DMS153 treated with DMSO at 0.1 percent for 48 hours (cell line): Measurements from ENCODE around the gene ZBTB12.
"Not testable (repeated sequence)": the region's sequence is repeated elsewhere in the genome, so short reads cannot be mapped to it uniquely, and the experiment has no call there.

Experiments used
- DNase-seq: peaks from one replicate; lab custom pipeline; 2025; ENCODE audit not compliant: unreplicated experiment; lab: John Stamatoyannopoulos, UW

ZBTB12 gene

DNA sequence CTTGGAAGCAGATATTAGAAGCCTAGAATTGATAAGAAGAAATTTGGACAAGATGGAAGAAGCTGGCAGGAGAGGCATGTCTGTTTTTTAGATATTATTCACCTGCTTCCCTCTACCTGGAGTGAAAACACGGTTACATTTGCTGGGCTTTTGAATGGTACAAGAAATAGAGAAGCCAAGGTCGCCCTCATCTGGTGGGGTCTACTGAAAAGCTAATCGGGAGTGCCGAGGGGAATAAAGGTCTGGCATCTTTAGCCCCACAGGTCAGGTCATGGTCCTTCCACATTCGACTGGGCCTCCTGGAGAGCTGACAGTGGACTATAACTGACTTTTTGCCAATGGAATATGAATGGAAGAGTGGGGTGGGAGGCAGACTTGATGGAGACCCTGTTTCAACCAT, 21.1 kb upstream of the ZBTB12 start:
- DNase-seq, result no peak

DNA sequence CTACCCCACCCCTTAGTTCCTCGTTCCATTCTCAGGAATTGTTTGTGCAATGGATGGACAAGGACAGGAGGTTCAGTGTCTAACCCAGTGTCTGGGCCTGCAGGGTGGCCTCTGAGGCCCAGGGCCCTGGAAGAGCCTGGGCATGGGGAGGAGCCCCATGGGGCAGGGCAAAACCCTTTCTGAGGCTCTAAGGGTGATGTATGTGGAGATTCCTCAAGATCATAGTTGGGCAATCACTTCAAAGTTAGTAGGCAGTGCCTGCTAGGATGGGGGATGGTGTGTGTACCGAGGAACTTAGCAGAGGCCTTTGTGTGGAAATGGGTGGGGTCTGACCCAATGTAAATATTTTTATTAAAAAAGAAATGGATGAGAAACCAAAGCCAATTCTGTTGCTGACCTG, 18.9 kb upstream of the ZBTB12 start:
- DNase-seq, result no peak

DNA sequence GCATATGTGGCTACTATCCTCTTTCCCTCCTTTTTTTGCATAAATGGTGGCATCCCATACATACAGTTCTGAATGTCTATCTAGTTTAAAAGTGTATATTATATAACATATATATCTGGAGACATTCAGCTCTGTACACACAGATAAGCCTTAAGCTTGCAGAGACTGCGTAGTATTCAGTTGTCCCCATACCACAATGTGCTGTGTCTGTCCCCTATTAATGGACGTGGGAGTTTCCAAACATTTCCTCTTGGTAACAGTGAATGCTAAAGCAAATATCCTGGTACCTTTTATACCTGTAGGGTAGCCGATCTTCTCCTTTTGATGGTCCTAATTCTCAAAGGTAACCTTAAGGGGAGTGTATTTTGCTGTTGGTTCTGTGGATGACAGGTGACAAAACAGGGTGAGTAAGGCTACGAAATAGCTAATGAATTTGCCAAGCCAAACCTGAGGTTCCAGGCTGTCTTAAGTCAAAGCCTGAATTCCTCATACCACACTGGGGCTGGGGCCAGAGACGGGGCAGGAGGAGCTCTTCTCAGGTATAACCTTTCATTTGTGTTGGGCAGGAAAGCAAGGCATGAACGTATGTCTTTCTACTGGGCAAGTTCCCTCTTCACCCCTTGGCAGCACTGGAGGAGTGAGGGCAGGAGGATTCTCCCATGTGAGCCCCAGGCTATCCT, 17.9 kb upstream of the ZBTB12 start:
- DNase-seq, result no peak

DNA sequence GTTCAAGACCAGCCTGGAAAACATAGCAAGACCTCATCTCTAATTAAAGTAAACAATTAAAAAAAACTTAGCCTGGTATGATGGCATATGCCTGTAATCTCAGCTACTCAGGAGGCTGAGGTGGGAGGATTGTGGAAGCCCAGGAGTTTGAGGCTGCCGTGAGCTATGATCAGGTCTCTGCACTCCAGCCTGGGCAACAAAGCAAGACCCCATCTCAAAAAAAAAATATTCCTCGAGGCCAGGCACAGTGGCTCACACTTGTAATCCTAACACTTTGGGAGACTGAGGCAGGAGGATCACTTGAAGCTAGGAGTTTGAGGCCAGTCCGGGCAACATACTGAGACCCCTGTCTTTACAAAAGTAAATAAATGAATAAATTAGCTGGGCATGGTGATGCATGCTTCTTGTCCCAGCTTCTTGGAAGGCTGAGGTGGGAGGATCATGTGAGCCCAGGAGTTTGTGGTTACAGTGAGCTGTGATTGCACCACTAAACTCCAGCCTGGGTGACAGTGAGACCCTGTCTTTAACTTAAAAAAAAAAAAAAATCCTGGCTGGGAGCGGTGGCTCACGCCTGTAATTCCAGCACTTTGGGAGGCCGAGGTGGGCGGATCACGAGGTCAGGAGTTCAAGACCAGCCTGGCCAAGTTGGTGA, 16.3 kb upstream of the ZBTB12 start:
- DNase-seq, result no peak

DNA sequence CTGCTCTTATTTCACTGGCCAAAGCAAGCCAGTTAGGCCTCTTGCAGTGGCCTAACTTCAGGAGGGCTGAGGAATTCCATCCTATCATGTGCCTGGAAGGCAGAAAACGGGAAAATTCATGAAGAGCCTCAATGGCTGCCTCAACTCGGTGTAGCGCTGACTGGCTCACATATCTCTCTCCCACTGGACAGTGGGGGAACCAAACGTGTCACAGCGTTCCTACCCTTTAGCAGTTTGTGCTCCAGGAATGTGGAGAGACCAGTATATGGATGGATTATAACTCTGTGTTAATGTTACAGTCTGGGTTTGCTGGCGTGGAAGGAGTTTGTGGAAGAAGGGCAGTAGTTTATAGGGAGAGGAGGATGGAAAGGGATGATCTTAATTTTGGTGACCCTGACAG, 13.9 kb upstream of the ZBTB12 start:
- no peak for DNase-seq

DNA sequence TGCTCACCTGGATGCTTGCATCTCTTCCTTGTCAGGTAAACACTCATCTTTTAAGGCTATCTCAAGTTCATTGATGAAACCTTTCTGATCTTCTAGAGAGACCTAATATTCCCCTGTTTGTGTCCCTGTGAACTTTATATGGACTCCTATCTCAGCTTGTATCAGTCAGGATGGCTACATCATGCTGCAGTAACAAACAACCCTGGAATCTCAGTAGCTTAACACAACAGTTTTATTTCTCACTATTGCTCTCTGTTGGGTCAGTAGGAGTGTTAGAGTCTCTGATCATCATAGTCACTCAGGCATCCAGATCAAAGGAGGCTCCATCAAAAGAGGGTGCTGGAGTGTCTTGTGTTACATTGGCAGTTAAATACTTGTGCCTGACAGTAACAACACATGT, 13.5 kb upstream of the ZBTB12 start:
- no peak for DNase-seq

DNA sequence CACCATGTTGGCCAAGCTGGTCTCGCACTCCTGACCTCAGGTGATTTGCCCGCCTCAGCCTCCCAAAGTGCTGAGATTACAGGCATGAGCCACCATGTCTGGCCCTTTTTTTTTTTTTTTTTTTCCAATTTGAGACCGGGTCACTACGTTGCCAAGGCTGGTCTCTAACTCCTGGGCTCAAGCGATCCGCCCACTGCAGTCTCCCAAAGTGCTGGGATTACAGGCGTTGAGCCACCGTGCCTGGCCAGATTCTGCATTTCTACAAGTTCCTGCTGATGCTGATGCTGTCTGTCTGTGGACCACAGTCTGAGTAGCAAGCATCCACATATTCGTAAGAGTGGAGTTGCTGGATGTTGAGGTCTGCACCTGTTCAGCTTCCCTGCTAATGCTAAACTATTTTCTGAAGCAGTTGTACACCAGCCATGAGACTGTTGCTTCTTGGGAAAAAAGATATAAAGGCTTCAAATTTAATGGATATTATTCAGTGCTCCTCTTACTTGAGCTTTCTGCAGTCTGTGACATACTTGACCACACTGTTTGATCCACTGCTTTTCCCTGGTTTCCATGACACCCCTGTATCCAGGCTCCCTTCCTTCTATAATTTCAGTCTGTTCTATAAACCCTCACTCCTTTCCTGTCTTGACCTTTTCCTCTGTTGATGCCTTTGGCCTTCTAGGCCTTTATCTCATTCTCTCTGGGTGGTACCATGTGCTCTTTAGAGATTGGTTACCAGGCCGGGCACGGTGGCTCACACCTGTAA, 10.1 kb upstream of the ZBTB12 start:
- DNase-seq, result no peak

DNA sequence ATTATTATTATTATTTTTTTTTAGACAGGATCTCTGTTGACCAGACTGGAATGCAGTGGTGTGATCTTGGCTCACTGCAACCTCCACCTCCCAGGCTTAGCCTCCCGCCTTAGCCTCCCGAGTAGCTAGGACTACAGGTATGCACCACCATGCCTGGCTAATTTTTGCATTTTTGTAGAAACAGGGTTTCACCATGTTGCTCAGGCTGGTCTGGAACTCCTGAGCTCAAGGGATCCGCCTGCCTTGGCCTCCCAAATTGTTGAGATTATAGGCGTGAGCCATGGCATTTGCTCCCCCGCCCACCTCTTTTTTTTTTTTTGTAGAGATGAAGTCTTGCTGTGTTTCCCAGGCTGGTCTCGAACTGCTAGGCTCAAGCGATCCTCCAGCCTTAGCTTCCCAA, 7.4 kb upstream of the ZBTB12 start:
- DNase-seq, result not testable (repeated sequence)

DNA sequence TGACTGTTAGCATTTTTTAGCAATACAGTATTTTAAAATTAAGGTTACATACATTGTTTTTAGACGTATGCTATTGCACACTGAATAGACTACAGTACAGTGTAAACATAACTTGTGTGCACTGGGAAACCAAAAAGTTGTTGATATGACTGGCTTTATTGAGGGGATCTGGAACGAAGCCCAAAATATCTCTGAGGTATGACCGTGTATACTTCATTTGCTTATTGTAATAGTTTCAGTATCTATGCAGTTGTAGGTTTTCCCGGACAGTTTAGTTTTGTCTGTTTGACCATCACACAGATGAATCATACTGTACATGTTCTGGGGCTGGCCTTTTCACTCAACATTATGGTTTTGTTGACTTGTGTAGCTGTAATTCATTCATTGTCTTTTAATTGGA, 6.9 kb upstream of the ZBTB12 start:
- DNase-seq, result no peak

DNA sequence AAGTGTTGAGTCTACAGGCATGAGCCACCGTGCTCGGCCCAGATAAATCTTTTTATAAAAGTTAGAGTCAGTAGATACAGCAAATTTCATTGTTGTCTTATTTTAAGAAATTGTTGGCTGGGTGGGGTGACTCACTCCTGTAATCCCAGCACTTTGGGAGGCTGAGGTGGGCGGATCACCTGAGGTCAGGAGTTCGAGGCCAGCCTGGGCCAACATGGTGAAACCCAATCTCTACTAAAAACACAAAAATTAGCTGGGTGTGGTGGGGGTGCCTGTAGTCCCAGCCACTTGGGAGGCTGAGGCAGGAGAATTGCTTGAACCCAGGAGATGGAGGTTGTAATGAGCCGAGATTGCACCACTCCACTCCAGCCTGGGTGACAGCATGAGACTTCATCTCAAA, 6.4 kb upstream of the ZBTB12 start:
- DNase-seq, result not testable (repeated sequence)

DNA sequence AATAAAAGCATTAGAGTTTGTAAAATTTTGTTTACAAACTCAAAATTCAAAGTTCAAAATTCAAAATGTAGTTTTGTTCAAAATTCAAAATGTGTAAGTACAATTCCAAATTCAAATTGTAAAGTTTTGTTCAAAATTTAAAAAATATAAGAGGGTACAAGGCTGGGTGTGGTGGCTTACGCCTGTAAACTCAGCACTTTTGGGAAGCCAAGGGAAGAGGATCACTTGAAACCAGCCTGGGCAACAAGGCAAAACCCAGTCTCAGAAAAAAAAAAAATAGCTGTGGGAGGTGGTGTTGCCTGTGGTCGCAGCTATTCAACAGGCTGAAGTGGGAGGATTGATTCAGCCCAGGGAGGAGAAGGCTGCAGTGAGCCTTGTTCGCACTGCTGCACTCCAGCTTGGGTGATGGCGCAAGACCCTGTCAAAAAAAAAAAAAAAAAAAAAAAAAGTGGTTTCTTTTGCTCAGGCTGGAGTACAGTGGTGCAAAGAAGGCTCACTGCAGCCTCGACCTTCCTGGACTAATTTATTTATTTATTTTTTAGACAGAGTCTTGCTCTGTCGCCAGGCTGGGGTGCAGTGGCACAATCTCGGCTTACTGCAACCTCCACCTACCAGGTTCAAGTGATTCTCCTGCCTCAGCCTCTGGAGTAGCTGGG, 5.4 kb upstream of the ZBTB12 start:
- DNase-seq, result no peak

DNA sequence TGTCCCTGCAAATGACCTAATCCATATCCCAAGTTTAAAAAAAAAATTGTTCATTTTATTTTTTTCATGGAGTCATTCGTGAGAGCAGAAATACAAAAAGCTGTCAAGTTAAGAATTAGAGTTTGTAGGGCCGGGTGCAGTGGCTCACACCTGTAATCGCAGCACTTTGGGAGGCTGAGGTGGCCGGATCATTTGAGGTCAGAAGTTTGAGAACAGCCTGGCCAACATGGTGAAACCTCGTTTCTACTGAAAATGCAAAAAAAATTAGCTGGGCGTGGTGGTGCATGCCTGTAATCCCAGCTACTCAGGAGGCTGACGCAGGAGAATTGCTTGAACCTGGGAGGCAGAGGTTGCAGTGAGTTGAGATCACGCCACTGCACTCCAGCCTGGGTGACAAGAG, 4.8 kb upstream of the ZBTB12 start:
- not testable (repeated sequence) for DNase-seq

DNA sequence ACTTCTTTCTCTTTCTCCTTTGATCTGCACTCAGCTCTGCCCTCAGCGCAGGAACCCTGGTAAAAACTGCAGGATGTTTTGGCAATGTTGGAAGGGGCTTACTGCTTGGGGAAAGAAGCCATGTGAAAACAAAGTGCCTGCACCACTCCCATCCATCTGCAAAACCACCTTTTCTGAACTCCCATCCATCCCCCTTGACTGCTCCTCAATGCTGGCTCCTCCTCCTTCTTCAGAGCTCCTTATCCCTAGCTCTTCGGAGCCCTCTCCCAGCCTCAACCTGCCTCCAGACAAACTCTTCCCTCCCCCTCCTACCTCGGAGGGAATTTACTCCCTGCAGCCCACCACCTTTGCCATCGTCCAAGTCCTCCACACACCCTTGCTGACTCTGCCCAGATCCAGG, 4.2 kb upstream of the ZBTB12 start:
- no peak for DNase-seq

DNA sequence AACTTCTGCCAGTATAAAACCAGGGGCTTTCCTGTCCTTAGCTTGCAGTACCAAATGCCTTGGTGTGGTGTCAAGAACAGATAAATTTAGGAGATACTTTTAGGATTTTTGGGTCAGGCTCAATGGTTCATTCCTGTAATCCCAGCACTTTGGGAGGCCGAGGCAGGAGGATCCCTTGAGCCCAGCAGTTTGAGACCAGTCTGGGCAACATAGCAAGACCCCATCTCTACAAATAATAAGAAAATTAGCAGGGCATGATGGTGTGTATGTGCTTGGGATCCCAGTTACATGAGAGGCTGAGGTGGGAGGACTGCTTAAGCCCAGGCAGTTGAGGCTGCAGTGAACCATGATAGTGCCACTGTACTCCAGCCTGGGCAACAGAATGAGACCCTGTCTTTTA, 3.2 kb upstream of the ZBTB12 start:
- DNase-seq, result no peak

DNA sequence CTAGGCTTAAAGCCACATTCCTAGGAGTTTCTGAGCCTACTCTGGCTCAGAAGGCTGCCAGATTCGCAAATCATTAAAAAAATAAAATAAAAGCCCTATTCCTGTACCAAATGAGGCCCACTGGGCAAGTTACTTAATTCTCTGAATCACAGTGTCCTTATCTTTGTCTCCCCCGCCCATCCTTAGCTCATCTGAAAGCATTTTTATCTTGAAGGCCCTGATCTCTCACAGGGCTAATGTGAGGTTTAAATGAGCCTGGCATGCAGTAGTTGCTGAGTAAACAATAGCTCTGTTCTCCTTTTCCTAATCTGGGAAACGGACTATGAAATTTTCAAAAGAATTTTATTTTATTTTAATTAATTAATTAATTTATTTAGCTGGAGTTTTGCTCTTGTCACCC, 2.1 kb upstream of the ZBTB12 start:
- DNase-seq, result no peak

DNA sequence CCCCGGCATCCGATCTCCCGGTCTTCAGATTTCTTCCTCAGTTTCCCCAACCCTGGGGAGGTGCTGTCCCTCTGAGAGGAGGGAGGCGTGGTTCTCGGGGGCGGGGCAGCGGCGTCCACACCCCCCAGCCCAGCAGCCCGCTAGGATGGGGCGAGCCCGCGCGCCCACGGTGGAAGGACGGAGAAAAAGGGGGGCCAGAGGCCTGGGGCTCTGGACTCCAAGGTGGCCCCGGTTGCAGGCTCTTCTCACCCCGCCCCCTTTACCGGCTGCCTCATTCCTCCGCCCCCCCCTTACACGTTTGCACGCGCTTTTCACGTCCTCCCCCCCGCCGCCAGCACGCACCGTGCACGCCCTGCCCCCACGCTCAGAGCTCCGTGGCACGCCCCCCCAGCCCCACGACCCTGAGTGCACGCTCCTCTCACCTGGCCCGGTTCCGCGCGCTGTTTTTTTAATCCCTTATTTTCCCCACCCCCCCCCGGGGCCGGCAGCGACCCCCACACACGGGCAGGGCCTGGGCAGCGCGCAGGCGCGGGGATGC, 402 bp downstream of the ZBTB12 start:
- no peak for DNase-seq

DNA sequence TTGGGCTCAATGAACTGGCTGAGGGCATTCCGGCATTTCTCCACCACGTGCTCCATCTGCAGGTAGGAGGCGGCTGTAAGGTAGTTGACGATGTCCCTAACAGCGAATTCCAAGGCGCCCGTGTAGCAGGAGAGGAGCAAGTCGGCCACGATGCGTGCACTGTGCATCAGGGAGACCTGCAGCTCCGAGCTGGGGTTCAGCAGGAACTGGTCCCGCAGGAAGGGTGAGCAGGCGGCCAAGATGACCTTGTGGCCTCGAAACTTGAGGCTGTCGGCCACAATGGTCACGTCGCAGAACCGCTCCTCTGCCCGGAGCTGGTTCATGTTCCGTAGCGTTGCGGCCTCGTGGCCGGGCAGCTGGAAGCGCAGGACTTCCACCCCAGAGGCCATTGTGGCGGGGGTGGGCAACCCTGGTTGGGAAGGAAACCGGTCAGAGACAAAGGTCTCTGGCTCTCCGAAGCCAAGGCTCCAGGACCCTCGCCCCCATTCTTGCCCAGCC, 920 bp downstream of the ZBTB12 start:
- DNase-seq, result no peak

DNA sequence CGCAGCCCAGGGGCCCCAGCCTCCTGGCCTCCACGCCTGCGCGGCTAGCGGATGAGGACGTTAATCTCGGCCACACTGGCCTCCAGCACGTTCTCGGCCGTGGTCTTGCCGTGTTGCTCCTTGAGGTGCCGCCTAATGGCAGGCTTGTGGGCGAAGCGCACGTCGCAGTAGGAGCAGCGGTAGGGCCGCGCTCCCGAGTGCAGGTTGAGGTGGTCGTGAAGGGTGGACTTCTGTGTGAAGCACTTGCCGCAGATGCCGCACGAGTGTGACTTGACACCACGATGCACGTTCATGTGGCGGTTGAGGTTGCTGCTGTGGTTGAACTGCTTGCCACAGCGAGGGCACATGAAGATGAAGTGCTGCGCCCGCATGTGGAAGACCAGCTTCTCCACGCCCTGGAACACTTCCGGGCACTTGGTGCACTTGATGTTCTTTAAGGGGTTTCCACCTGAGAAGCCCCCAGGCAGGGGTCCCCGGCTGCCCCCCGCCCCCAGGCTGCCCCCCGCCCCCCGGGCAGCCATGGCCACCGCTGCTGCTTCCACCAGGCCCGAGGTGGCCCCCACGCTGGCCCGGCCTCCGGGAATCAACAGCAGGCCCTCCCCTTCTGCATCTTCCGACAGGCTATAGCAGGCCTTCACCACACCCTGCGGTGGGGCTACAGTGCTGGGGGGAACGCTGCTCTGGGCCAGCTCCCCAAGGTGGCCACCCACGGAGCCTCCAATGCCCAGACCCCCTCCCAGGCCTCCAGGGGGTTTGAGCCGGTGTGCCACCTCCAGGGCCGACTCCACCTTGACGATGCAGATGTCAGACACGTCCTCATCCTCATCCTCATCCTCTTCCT, 1.8 kb downstream of the ZBTB12 start:
- DNase-seq, result no peak

DNA sequence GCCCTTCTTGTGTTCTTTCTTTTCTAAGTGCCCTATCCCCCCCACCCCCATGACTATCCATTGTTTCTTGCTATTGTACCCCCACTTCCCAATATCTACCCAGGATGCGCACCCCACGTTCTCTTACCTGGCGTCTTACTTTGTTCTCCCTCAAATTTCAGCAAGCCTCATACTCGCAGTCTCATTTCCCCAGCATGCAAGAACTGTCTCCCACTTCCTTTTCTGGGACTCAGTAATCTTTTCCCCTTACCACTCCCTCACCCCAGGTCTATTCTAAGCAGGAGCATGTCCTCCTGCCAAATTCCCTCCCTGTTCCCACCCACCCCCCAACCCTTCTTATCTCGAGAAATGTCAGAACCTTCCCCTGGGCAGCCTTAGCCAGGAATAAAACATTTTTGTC, 2.7 kb downstream of the ZBTB12 start:
- DNase-seq, result no peak

DNA sequence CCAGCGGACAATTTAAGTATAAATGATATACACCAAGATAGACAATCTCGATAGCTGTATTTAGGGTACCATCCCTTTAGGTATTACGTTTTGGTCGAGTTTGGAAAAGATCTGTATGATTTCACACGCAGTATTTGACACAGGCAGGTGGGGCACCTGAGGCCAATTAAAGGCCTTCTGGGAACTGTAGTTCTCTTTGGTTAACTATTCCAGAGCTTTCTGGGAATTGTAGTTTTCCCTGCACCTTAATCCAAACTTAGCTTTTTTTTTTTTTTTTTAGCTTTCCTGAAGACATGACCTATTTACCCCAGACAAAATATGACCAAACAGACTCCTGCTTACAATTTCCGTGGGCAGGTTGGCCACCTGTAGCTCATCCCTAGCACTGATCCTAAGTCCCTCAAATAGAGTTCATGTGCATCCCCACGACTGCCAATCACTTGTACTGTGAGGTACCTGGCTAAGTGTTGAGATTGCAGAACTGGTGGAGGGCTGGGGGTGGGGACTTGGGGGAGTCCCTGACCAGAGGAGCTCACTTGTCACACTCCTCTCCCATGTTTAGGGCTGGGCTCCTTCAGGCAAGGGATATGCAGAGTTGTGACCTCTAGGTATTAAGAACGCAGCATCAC, 3.4 kb downstream of the ZBTB12 start:
- peak; percentile 34 for DNase-seq
